ENCODE results near the gene EPS15.
A peak's percentile ranks its signal among the peaks of the same experiment; 100 is the strongest.
"Not testable (repeated sequence)": the region's sequence is repeated elsewhere in the genome, so short reads cannot be mapped to it uniquely, and the experiment has no call there.

The EPS15 gene

GRCh38 chr1:51463561-51463960 is 55.5 kb downstream of the EPS15 start:
- ChIA-PET POLR2A (no interaction called here), CTCF (interaction anchor here (0.6 kb wide), 1 partner anchor 462 kb away, joined by 3 read pairs; no protein-coding TSS in a partner anchor)
- H3K4me3 ChIP-seq (ENCODE audit: low read depth, low read length), result no peak overlapping the region
- H3K27ac ChIP-seq (ENCODE audit: extremely low read depth, low read depth, low read length), result no peak overlapping the region
- TF ChIP-seq PRDM6 (tag by site-specific recombination; IDR thresholded peaks at IDR 0.05) (0 out of 2 replicates have a peak, but pooled peaks have one; percentile 23), ZNF37A (tag by site-specific recombination; IDR thresholded peaks at IDR 0.05) (no peak), ZEB2 (tag by site-specific recombination; IDR thresholded peaks at IDR 0.05) (0 out of 2 replicates have a peak, but pooled peaks have one; percentile 34), ZFP41 (tag by site-specific recombination; IDR thresholded peaks at IDR 0.05; ENCODE audit: borderline replicate concordance) (no peak), ZFP69B (tag by site-specific recombination; IDR thresholded peaks at IDR 0.05) (no peak), ZNF148 (tag by site-specific recombination; IDR thresholded peaks at IDR 0.05; ENCODE audit: borderline replicate concordance) (no peak), YY2 (tag by site-specific recombination; IDR thresholded peaks at IDR 0.05) (no peak)
- H3K36me3 ChIP-seq (ENCODE audit: control insufficient read depth in 2 of 2, insufficient read depth in 1 of 2, low read length in 2 of 2), result peaks cover 9 to 28% of the 10 kb centered on the region in 2 experiments; a peak in 2 of 3 replicates
- H3K4me1 ChIP-seq (ENCODE audit: control insufficient read depth, insufficient read depth, low read length), result no peaks in the 10 kb centered on the region
- no peaks in the 10 kb centered on the region for H3K9me3 ChIP-seq (ENCODE audit: control insufficient read depth, insufficient read depth, low read depth, low read length)

- POLR2A ChIA-PET, result interaction anchor here (0.7 kb wide), 1 partner anchor 86 kb away, joined by 3 read pairs; no protein-coding TSS in a partner anchor
- not testable (repeated sequence) for H3K4me3 ChIP-seq (ENCODE audit: low read depth, low read length); H3K4me1 ChIP-seq (ENCODE audit: control insufficient read depth, insufficient read depth, low read length); H3K9me3 ChIP-seq (ENCODE audit: control insufficient read depth, insufficient read depth, low read depth, low read length); H3K27ac ChIP-seq (ENCODE audit: extremely low read depth, low read depth, low read length)
- H3K36me3 ChIP-seq (ENCODE audit: control insufficient read depth in 2 of 2, insufficient read depth in 1 of 2, low read length in 2 of 2), result peaks cover 6 to 26% of the 10 kb centered on the region in 2 experiments; a peak in 2 of 3 replicates
- CTCF ChIA-PET, result interaction anchor here (0.6 kb wide), 2 partner anchors 12 to 120 kb away, joined by 3 to 4 read pairs; no protein-coding TSS in a partner anchor
These were observed 56.8 kb downstream of the EPS15 start for GRCh38 chr1:51462289-51462688.

DNA sequence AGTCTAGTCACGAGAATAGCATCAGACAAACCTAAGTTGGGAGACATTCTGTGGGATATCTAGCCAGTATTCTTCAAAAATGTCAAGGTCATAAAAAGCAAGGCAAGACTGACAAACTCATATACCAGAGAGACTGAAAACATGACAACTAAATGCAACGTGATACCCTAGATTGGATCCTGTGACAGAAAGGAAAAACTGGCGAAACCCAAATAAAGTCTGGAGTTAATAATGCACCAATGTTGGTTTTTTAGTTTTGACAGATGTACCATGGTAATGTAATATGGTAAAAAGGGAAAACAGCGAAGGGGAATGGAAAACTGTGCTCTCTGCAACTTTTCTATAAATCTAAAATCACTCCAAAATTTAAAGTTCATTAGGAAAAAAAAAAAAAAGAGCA is 64.5 kb downstream of the EPS15 start:
- TF ChIP-seq PRDM6 (tag by site-specific recombination; IDR thresholded peaks at IDR 0.05) (peak; percentile 93), ZNF362 (tag by site-specific recombination; IDR thresholded peaks at IDR 0.05) (no peak)
- no peaks in the 10 kb centered on the region for H3K4me1 ChIP-seq (ENCODE audit: control insufficient read depth, insufficient read depth, low read length)
- H3K4me3 ChIP-seq (ENCODE audit: low read depth, low read length), result no peak overlapping the region
- ChIA-PET CTCF (interaction anchor here (0.7 kb wide), 1 partner anchor 59 kb away, joined by 4 read pairs; no protein-coding TSS in a partner anchor), POLR2A (no interaction called here)
- H3K9me3 ChIP-seq (ENCODE audit: control insufficient read depth, insufficient read depth, low read depth, low read length), result no peaks in the 10 kb centered on the region
- H3K36me3 ChIP-seq (ENCODE audit: control insufficient read depth in 2 of 2, insufficient read depth in 1 of 2, low read length in 2 of 2), result peaks cover 6 to 13% of the 10 kb centered on the region in 2 experiments; a peak in 2 of 3 replicates
- no peak overlapping the region for H3K27ac ChIP-seq (ENCODE audit: extremely low read depth, low read depth, low read length)

DNA sequence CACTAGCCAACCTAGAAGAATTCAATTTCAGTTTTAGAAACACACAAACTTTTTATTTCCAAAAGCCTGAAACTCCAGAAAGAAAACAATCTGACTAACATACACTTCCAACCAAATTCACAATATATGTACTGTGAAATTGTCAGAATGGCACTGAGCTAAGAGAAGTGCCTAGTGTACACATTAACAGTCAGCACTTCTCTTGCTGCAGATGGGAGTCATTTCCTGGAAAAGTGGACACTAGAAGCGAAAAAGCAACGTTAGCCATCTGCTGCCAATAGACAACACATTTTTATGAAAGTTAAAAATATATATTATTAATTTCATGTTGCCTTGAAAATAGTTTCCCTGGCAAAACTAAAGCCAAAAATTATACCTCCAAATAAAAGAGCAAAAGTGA is 66.1 kb downstream of the EPS15 start:
- Histone ChIP-seq H3K9me3 (ENCODE audit: control insufficient read depth, insufficient read depth, low read depth, low read length) (no peaks in the 10 kb centered on the region), H3K4me3 (ENCODE audit: low read depth, low read length) (no peak overlapping the region), H3K4me1 (ENCODE audit: control insufficient read depth, insufficient read depth, low read length) (no peaks in the 10 kb centered on the region), H3K27ac (ENCODE audit: extremely low read depth, low read depth, low read length) (no peak overlapping the region), H3K36me3 (ENCODE audit: control insufficient read depth in 2 of 2, insufficient read depth in 1 of 2, low read length in 2 of 2) (peaks cover 0 to 7% of the 10 kb centered on the region in 2 experiments; a peak in 2 of 3 replicates)
- ChIA-PET POLR2A (no interaction called here), CTCF (interaction anchor here (0.6 kb wide), 1 partner anchor 44 kb away, joined by 3 read pairs; no protein-coding TSS in a partner anchor)
- no peak for TF ChIP-seq ZNF585B (tag by site-specific recombination; IDR thresholded peaks at IDR 0.05)
- no peak for TF ChIP-seq ZNF623 (tag by site-specific recombination; IDR thresholded peaks at IDR 0.05)
- TF ChIP-seq BCL11B (tag by site-specific recombination; IDR thresholded peaks at IDR 0.05; ENCODE audit: low read depth), result no peak
